NCI-H1436 (cell line): ENCODE results near the gene ITGB2.
"Not testable (repeated sequence)": the region's sequence is repeated elsewhere in the genome, so short reads cannot be mapped to it uniquely, and the experiment has no call there.

Source experiments
- DNase-seq: peaks from one replicate; lab custom pipeline; 2025; lab: John Stamatoyannopoulos, UW

Gene ITGB2

GRCh38 chr21:44940116-44940631 lies 19.5 kb upstream of the ITGB2 start:
- DNase-seq = no peak

- DNase-seq = peak; percentile 74
These were observed 18.9 kb upstream of the ITGB2 start, which contains the start of gene SLX9 for GRCh38 chr21:44939532-44940115. Gene SLX9 (plus strand): TSS chr21:44940029. CDS start chr21:44940058, 29 bp downstream.

DNA sequence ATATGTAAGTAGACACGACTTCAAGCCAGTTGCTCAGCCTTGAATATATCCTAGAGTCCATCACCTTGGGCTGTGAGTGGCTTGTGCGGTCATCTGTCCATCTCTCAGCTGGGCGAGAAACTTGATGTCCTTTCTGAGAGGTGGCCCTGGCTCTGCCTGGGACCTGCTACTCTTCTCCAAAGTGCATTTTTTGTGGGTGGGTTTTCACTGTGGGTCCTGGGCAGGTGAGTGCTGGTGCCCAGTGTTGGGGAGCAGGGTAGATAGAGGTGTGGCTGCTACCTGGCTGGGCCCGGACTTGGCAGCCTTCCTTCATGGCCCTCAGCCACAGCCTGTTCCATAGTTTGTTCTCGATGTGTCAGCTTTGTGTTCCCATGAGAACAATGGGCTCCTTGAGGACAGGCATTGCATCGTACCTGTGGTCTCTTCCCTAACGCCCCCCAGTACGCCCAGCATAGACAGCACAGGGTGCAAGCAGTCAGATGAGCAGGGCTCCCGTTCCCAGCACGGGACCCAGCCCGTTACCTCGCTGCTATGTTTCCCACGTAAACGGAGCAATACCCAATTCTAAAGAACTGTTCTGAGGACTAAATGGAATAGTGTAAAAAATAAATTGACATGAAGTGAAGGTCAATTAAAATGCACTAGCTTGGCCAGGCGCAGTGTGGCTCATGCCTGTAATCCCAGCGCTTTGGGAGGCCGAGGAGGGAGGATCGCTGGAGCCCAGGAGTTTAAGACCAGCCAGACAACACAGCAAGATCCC lies 18.3 kb upstream of the ITGB2 start:
- no peak for DNase-seq

- DNase-seq = no peak
These were observed 14.8 kb upstream of the ITGB2 start for GRCh38 chr21:44935533-44935927.

DNA sequence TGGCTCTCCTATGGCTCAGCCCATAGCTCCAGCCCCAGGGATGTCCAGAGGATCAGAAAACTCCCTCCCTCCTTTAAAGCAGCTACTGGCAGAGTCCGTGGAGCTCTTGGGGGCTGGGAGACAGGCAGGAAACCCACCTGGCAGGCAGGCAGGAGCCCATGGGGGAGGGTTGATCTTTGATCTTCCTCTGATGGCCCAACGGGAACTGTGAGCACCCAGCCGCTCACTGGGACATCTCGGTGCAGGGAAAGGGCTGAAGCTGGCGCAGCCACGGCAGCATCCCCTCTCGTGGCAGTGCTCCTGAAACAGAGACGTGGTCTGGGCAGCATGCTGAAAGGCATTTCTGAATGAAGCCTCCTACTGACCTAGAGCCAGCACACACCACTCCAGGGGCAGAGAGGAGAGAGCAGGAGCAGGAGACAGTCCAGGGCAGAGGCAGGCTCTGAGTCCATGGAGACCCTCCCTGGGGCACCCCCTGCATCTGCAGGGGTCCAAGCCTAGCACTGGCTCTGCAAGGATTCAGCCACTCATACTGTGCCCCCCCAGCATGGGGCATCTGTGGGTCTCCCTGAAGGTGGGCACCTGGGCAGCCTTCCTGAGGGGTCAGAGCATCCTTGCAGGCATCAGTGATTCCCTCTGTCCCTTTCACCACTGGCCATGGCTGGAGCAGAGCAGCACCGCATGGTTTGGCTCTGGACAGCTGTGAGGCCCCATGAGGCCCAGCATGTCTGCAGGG lies 14.3 kb upstream of the ITGB2 start:
- no peak for DNase-seq

GRCh38 chr21:44934276-44934675 lies 13.6 kb upstream of the ITGB2 start:
- no peak for DNase-seq

DNA sequence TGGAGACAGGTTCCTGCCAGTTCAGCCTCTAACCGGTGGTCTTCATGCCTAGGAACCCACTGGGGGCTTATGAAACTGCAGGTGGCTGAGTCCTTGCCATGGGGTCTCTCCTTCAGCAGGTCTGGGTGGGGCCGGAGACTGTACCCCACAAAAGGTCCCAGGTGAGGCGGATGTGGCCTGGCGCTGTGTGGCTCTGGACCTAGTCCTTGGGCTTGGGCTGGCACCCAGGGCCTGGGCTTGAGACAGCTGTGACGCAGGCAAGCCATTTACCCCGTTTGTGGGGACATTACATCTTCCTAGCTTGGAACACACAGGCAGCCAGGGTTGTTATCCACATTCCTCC lies 13.2 kb upstream of the ITGB2 start:
- DNase-seq = no peak

- DNase-seq = no peak
These were observed 12.7 kb upstream of the ITGB2 start for GRCh38 chr21:44933199-44933917.

DNA sequence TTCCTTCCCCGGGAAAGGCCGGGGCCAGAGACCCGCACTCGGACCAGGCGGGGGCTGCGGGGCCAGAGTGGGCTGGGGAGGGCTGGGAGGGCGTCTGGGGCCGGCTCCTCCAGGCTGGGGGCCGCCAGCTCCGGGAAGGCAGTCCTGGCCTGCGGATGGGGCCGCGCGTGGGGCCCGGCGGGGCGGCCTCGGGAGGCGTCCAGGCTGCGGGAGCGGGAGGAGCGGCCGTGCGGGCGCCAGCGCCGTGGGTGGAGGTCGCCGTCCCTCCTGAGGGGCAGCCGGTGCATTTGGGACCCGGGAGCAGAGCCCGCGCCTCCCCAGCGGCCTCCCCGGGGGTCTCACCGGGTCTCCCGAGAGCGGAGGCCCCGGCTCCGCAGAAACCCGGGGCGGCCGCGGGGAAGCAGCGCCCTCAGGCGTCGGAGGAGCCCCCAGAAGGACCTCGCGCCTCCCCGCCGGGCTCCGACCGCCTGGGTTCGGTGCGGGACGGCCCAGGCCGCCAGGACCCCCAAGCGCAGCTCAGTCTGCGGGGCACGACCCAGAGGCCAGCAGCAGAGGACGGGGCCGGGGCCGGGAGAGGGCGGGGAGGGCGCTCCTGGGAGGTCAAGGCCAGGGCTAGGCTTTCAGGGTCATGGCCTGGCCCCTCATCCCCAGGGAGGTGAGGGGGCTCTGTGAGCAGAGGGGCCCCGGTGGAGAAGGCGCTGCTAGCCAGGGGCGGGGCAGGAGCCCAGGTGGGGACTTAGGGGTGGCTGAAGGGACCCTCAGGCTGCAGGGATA lies 11.9 kb upstream of the ITGB2 start:
- DNase-seq = no peak

DNA sequence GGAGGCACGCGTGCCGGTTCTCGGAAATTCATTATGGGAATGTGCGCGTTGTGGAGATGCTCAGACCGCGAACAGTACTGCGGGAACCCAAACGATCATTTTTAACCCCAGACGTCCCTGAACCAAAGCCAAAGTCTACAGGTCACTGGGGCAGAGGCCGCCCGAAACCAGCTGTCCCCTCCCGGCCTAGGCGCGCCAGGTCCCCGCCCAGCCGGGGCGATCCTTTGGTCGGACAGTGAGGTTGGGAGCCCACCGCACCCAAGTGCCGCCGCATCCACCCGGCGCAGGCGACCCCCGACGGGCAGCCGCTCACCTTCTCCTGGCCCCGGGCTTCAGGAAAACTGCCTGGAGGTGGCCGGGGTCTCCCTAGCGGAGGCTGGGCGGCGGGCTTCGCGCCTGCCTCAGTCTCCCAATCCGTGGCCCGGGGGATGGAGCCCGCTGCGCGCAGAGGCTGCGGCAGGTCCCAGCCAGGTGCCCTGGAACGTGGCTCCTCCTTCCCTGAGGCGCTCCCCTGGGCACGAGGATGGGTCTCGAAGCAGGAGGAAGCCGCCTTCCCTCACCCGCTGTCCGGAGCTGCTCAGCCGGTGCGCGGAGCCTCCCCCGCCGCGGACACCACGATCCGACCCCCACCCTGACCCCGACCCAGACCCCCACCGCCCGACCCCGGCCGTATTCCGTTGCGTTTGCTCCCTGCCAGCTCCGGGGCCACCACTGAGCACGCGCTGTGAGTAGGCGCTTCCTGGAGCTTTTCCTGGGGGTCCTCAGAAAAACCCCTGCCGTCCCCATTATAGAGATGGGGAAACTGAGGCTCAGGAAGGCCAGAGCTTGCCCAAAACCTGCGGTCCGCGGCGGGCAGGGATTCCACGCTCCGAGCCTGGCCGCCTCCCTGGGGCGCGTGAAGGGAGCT lies 11.1 kb upstream of the ITGB2 start:
- no peak for DNase-seq

GRCh38 chr21:44931137-44931500 lies 10.4 kb upstream of the ITGB2 start:
- no peak for DNase-seq

DNA sequence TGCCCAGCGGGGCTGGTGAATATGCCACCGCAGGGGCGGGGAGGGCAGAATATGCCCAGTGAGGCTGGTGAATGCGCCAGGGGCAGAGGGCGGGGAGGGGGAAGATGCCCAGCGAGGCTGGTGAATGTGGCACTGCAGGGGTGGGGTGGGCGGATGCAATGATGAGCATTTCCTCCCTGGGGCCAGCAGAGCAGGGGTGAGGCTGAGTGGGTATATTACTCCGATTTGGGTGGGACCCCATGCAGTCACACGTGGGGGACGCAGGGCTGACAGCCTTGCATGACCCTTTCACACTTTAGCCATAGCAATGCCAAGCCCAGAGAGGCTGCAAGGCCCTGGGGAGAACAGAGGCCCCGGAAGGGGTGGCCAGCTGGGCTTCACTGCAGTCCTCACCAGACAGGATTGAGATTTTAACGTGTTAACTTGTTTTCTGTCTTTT lies 9.9 kb upstream of the ITGB2 start:
- no peak for DNase-seq

GRCh38 chr21:44929799-44930542 lies 9.3 kb upstream of the ITGB2 start:
- no peak for DNase-seq

- no peak for DNase-seq
These were observed 8.6 kb upstream of the ITGB2 start for GRCh38 chr21:44929242-44929798.

GRCh38 chr21:44928500-44929241 lies 8.0 kb upstream of the ITGB2 start:
- not testable (repeated sequence) for DNase-seq

DNA sequence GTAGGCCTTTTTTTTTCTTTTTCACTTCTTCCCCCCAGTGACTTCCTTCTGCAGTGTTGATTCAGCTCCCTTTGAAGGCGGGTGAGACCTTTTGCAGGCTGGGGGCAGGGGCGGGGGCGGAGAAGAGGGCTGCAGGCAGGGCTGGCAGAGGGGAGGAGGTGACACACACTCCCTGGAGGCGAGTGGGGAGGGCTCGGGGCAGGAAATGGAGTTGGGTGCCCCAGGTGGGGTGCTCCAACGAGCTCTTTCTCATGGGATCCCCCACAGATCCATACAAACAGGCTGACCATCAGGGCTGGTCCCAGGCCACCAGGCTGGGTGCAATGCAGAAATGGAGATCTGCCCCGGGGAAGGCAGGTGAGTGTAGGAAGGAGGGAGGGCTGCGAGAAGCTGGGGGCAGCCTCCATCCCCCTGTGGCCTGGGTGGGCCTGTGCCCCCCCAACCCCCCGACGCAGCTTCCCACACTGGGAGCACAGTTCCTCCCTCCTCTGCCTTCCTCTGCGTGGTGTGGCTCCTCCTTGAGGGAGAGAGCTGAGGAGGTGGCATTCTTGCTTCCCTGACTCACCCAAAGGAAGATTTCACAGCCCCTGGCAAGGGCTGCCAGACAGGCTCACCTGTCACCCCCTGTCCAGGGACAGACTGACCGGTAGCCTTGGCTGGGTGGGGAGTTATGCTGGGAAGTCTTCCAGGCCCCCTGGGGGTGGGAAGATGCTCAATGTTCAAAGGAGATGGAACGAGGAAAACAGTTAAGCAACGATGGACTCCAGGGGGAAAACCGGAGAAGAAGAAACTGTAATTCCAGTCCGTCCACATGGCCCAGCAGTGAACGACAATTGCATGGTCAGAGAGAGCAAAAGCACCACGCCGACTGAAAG lies 7.1 kb upstream of the ITGB2 start:
- DNase-seq = no peak

DNA sequence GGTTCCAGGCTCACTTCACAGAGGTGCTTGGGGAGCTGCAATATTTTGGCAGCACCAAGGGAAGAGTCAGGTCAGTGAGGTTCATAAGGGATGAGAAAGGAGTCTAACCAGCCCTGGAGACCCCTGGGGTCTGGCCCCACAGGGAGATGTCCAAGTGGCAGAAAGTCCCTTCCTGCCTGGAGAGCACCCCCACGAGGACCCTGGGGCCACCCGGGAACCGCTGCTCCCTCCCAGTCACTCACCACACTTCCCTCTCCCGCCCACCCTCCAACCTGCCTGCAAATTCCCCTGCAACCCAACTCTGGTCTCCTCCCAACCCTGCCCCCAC lies 6.5 kb upstream of the ITGB2 start:
- DNase-seq = no peak
